ENCODE results near the gene HJV.

- TF ChIP-seq CTCF (conservative IDR thresholded peaks at IDR 0.05; ENCODE audit: low read depth, low read length), result no peak
- TF ChIP-seq EZH2 (IDR thresholded peaks at IDR 0.05; ENCODE audit: low read length, unreplicated experiment), result no peak
Measured at GRCh38 chr1:146010126-146010738, 11.3 kb downstream of the HJV start.
